OCI-LY1 (cell line): ENCODE results near the gene FFAR4.

ENCODE experiments used
- H2AFZ ChIP-seq: fragments of 200-600 bp; sonication (generic), shearing (Covaris generic); 2 replicates; pipeline ENCODE4 v1.6.0; 2014; ENCODE audit warnings: antibody characterized with exemption, mild to moderate bottlenecking, low read length
- H3F3A ChIP-seq: fragments of 200-600 bp; sonication (generic), shearing (Covaris generic); 2 replicates; pipeline ENCODE4 v1.6.0; 2014; ENCODE audit warnings: mild to moderate bottlenecking, antibody characterized with exemption, low read length, moderate library complexity; ENCODE audit not compliant: insufficient read depth
- H3K27ac ChIP-seq: fragments of 200-600 bp; sonication (generic); 2 replicates; pipeline ENCODE4 v1.5.1; 2014; ENCODE audit warnings: low read length, mixed run types, mild to moderate bottlenecking, low read depth; ENCODE audit not compliant: poor library complexity, severe bottlenecking
- H3K27me3 ChIP-seq: fragments of 200-600 bp; sonication (generic); 2 replicates; pipeline ENCODE4 v1.6.0; 2014; ENCODE audit warnings: antibody characterized with exemption, mild to moderate bottlenecking, low read length, moderate library complexity; ENCODE audit not compliant: insufficient read depth
- H3K36me3 ChIP-seq: fragments of 200-600 bp; sonication (generic); 2 replicates; pipeline ENCODE4 v1.6.1; 2014; ENCODE audit warnings: mild to moderate bottlenecking, antibody characterized with exemption, low read length, moderate library complexity, mixed read lengths; ENCODE audit not compliant: insufficient read depth
- H3K4me1 ChIP-seq: fragments of 200-600 bp; sonication (generic); 2 replicates; pipeline ENCODE4 v1.5.1; 2014; ENCODE audit warnings: mild to moderate bottlenecking, low read length, moderate library complexity; ENCODE audit not compliant: insufficient read depth, severe bottlenecking
- H3K4me2 ChIP-seq: fragments of 200-600 bp; sonication (generic), shearing (Covaris generic); 2 replicates; pipeline ENCODE4 v1.6.1; 2014; ENCODE audit warnings: low read length
- H3K4me3 ChIP-seq: fragments of 200-600 bp; sonication (generic); 2 replicates; pipeline ENCODE4 v1.5.1; 2014; ENCODE audit warnings: low read length, low read depth, mild to moderate bottlenecking, mixed read lengths; ENCODE audit not compliant: poor library complexity, severe bottlenecking
- H3K79me2 ChIP-seq: fragments of 200-600 bp; shearing (Covaris generic); 2 replicates; pipeline ENCODE4 v1.6.1; 2016; ENCODE audit warnings: mixed run types, low read length, mixed read lengths; ENCODE audit not compliant: insufficient read depth
- H3K9ac ChIP-seq: fragments of 200-600 bp; sonication (generic), shearing (Covaris generic); 2 replicates; pipeline ENCODE4 v1.6.1; 2014; ENCODE audit warnings: mild to moderate bottlenecking, low read length, mixed read lengths
- H3K9me2 ChIP-seq: fragments of 200-600 bp; sonication (generic), shearing (Covaris generic); 2 replicates; pipeline ENCODE4 v1.6.1; 2014; ENCODE audit warnings: low read depth, mild to moderate bottlenecking, low read length, mixed read lengths
- H3K9me3 ChIP-seq: fragments of 200-600 bp; shearing (Covaris generic); 2 replicates; pipeline ENCODE4 v1.6.1; 2014; ENCODE audit warnings: low read length, mixed read lengths
- H4K20me1 ChIP-seq: fragments of 200-600 bp; sonication (generic), shearing (Covaris generic); 2 replicates; pipeline ENCODE4 v1.6.0; 2016; ENCODE audit warnings: mild to moderate bottlenecking, low read length; ENCODE audit not compliant: insufficient read depth
- EZH2 ChIP-seq: fragments of 200-600 bp; sonication (generic), shearing (Covaris generic); IDR thresholded peaks from 2 replicates; pipeline ENCODE4 v1.8.0; 2017; ENCODE audit warnings: borderline replicate concordance, mixed run types, mild to moderate bottlenecking, antibody characterized with exemption, low read length, moderate library complexity, mixed read lengths
- TF ChIP-seq, protein P1 (sequence below): fragments of 200-600 bp; sonication (generic), shearing (Covaris generic); IDR thresholded peaks from 2 replicates; pipeline ENCODE4 v1.5.1; 2017; ENCODE audit warnings: mild to moderate bottlenecking, antibody characterized with exemption, low read length, moderate library complexity, mixed read lengths

FFAR4 gene

DNA sequence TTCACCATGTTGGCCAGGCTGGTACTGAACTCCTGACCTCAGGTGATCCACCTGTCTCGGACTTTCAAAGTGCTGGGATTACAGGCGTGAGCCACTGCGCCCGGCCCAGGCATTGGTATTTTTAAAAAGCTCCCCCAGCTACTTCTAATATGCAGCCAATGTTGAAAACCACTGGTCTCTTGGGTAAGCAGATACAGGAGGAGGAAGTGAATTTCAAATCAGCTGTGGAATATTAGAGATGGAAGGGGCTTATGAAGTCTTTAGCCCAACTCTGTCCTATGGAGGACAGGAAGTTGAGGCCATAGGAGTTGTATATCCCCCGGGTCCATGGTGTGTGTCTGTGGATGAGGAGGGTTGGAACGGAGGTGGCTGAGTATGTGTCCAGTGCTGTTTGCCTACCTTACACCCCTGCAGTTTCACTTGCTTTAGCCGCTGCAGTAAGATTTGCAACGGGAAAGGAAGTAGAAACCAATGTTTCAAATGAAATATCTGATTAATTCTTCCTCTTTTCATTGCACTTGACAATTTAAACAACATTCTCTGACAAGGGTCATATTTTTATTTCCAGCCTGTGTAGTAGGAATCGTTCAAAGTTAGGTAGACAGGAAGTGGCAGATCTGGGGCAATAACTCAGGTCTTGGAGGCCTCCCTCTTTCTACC, 49.2 kb downstream of the FFAR4 start:
- H3K36me3 ChIP-seq, result no peaks in the 10 kb centered on the region
- no peaks in the 10 kb centered on the region for H3K4me1 ChIP-seq
- no peaks in the 10 kb centered on the region for H3F3A ChIP-seq
- no peak overlapping the region for H3K4me3 ChIP-seq
- H3K4me2 ChIP-seq, result no peak overlapping the region
- no peak overlapping the region for H2AFZ ChIP-seq
- H3K79me2 ChIP-seq, result no peaks in the 10 kb centered on the region
- no peaks in the 10 kb centered on the region for H4K20me1 ChIP-seq
- H3K9me3 ChIP-seq, result no peaks in the 10 kb centered on the region
- no peaks in the 10 kb centered on the region for H3K9me2 ChIP-seq
- no peak overlapping the region for H3K27ac ChIP-seq
- TF ChIP-seq, protein P1, sequence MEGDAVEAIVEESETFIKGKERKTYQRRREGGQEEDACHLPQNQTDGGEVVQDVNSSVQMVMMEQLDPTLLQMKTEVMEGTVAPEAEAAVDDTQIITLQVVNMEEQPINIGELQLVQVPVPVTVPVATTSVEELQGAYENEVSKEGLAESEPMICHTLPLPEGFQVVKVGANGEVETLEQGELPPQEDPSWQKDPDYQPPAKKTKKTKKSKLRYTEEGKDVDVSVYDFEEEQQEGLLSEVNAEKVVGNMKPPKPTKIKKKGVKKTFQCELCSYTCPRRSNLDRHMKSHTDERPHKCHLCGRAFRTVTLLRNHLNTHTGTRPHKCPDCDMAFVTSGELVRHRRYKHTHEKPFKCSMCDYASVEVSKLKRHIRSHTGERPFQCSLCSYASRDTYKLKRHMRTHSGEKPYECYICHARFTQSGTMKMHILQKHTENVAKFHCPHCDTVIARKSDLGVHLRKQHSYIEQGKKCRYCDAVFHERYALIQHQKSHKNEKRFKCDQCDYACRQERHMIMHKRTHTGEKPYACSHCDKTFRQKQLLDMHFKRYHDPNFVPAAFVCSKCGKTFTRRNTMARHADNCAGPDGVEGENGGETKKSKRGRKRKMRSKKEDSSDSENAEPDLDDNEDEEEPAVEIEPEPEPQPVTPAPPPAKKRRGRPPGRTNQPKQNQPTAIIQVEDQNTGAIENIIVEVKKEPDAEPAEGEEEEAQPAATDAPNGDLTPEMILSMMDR, result no peak
- no peak for TF ChIP-seq EZH2
- H3K9ac ChIP-seq, result no peak overlapping the region
- no peaks in the 10 kb centered on the region for H3K27me3 ChIP-seq

DNA sequence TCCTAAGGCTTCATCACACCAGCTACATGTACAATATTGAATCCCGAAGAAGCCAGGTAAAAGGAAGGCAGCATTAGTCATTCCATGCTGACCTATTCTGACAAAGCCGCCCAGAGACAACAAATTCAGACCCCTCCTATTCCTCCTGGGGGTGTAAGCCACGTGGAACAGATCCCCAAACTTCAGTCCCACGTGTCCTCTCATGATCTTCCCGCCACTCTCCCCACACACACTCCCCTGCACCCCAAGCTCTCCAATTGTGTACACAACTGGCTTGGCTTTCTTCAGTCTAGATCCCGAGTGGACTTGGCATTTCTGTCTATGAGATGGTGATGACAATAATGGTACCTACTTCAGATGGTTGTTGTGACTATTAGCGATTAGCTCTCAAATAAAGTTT, 54.5 kb downstream of the FFAR4 start:
- Histone ChIP-seq H3F3A (no peaks in the 10 kb centered on the region), H3K4me2 (no peak overlapping the region), H3K4me3 (no peak overlapping the region), H2AFZ (no peak overlapping the region), H3K79me2 (no peaks in the 10 kb centered on the region), H3K9me2 (no peaks in the 10 kb centered on the region), H3K4me1 (no peaks in the 10 kb centered on the region), H3K36me3 (no peaks in the 10 kb centered on the region), H3K27ac (no peak overlapping the region), H3K27me3 (no peaks in the 10 kb centered on the region), H4K20me1 (no peaks in the 10 kb centered on the region), H3K9me3 (no peaks in the 10 kb centered on the region), H3K9ac (no peak overlapping the region)
- TF ChIP-seq EZH2, result no peak
- TF ChIP-seq, protein P1, result no peak

DNA sequence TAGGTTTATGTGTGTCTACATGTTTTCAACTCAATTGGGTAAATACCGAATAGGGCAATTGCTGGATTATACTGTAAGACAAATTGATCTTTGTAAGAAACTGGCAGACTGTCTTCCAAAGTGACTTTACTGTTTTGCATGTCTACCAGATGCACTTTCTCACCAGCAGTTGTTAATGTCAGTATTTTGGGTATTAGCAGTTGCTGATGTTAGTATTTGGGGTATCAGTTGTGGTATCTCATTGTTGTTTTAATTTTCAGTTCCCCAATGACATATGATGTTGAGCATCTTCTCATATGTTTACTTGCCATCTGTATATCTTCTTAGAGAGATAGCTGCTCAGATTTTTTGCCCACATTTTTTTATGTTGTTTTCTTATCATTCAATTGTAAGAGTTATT, 56.5 kb downstream of the FFAR4 start:
- Histone ChIP-seq H3K36me3 (no peaks in the 10 kb centered on the region), H3K27ac (no peak overlapping the region), H3K79me2 (no peaks in the 10 kb centered on the region), H3K9me2 (no peaks in the 10 kb centered on the region), H3K4me3 (no peak overlapping the region), H3K4me1 (no peaks in the 10 kb centered on the region), H3F3A (no peaks in the 10 kb centered on the region), H2AFZ (no peak overlapping the region), H4K20me1 (no peaks in the 10 kb centered on the region), H3K4me2 (no peak overlapping the region), H3K9me3 (no peaks in the 10 kb centered on the region), H3K9ac (no peak overlapping the region), H3K27me3 (no peaks in the 10 kb centered on the region)
- TF ChIP-seq EZH2, result no peak
- TF ChIP-seq, protein P1, result no peak
